Measurements from ENCODE around the gene STX5.
"Not testable (repeated sequence)": the region's sequence is repeated elsewhere in the genome, so short reads cannot be mapped to it uniquely, and the experiment has no call there.

STX5 gene

DNA sequence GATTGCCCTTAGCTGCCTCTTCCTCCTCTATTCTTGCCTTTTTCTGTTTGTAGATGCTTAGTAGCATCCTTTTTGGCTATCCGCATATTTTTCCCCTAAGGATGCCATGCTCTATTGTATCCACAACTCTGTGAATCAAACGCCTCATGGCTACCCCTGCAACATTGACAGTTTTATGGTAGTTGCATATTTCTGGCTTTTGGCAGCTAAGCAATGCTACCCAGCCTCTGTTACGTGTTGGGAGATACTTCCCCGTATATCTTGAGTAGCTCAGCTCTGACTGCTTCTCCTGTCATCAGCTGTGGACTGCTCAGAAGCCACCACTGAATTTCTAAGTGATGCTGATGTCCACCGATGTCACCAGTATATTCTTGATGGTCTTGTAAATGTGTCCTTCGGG, 33.8 kb upstream of the STX5 start:
- Histone ChIP-seq H3K4ac (ENCODE audit: low read length) (no peak overlapping the region), H3K27ac (replicated peaks; ENCODE audit: low read length) (no peak overlapping the region), H3K36me3 (replicated peaks in 1 of 2; ENCODE audit: control insufficient read depth in 2 of 2, insufficient read depth in 2 of 2, low read length in 2 of 2) (peaks cover 9 to 63% of the 10 kb centered on the region in 2 donors), H4K8ac (ENCODE audit: low read depth, low read length) (no peak overlapping the region), H2BK12ac (ENCODE audit: low read length) (no peak overlapping the region), H4K91ac (ENCODE audit: low read depth, low read length, poor library complexity) (no peak overlapping the region), H3K4me2 (ENCODE audit: insufficient read depth, low read length, poor library complexity, severe bottlenecking) (no peak overlapping the region), H3K9me3 (replicated peaks in 1 of 2; ENCODE audit: control insufficient read depth in 2 of 2, insufficient read depth in 1 of 2, low read depth in 1 of 2, low read length in 2 of 2) (no peaks in the 10 kb centered on the region), H3K23ac (ENCODE audit: low read depth, low read length, poor library complexity) (no peak overlapping the region), H2AFZ (ENCODE audit: low read length) (no peak overlapping the region), H3K4me3 (ENCODE audit: low read length in 2 of 2) (no peak overlapping the region), H3K14ac (ENCODE audit: low read length) (no peak overlapping the region), H3K27me3 (ENCODE audit: control insufficient read depth in 3 of 3, insufficient read depth in 3 of 3, low read depth in 1 of 3, low read length in 3 of 3) (no peaks in the 10 kb centered on the region), H2BK5ac (ENCODE audit: low read length) (no peak overlapping the region), H3K9ac (ENCODE audit: low read depth, low read length, poor library complexity) (no peak overlapping the region), H3K18ac (ENCODE audit: low read length) (no peak overlapping the region), H3K79me1 (ENCODE audit: low read depth, low read length) (peaks cover 10% of the 10 kb centered on the region), H2BK15ac (ENCODE audit: low read length) (no peak overlapping the region), H2AK5ac (ENCODE audit: low read depth, low read length) (no peak overlapping the region), H3K4me1 (ENCODE audit: control insufficient read depth in 2 of 2, insufficient read depth in 1 of 2, low read depth in 1 of 2, low read length in 2 of 2) (peaks cover 2 to 3% of the 10 kb centered on the region in 2 donors), H2BK120ac (ENCODE audit: low read depth, low read length) (no peak overlapping the region)
- no CpG with 5 or more reads among the region's 6 CpGs for WGBS, 2 donors (ENCODE audit: extremely low coverage in 2 of 2, insufficient read length in 2 of 2, insufficient replicate concordance in 1 of 2)
- no peak for DNase-seq (ENCODE audit: low spot score)

DNA sequence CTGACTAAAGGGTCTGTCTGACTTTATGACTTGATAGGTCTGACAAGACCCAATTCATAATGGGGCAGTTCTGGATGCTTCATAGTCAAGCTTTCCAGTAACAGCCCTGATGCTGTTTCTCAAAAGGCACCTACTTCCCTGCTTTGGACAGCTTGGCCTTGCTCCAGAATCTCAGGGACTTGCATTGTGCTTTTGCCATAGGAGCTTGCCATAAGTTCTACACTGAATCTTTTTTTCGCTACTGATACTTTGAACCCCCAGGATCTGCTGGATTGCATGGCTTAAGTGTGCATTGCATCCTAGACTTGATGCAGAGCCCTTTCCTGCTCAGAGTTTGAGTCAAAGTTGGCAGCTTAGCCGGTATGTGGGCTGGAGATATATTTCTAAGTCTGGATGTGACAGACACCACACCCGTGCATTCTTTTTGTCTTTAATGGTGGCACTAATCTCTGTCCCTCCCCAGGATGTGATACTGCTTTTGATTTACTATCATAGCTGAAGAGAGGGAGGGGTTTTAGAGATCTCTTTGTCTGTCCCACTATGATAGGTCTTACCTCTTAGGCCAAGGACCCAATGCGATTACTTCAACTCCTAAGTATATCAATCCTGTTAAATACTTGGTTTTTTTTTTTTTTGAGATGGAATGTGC, 32.0 kb upstream of the STX5 start:
- Histone ChIP-seq H2BK5ac (ENCODE audit: low read length) (no peak overlapping the region), H2BK12ac (ENCODE audit: low read length) (no peak overlapping the region), H2BK15ac (ENCODE audit: low read length) (no peak overlapping the region), H3K23ac (ENCODE audit: low read depth, low read length, poor library complexity) (no peak overlapping the region), H3K4ac (ENCODE audit: low read length) (no peak overlapping the region), H4K8ac (ENCODE audit: low read depth, low read length) (no peak overlapping the region), H2AK5ac (ENCODE audit: low read depth, low read length) (no peak overlapping the region), H3K4me2 (ENCODE audit: insufficient read depth, low read length, poor library complexity, severe bottlenecking) (no peak overlapping the region), H2AFZ (ENCODE audit: low read length) (no peak overlapping the region), H4K91ac (ENCODE audit: low read depth, low read length, poor library complexity) (no peak overlapping the region), H3K9me3 (replicated peaks in 1 of 2; ENCODE audit: control insufficient read depth in 2 of 2, insufficient read depth in 1 of 2, low read depth in 1 of 2, low read length in 2 of 2) (no peaks in the 10 kb centered on the region), H3K9ac (ENCODE audit: low read depth, low read length, poor library complexity) (no peak overlapping the region), H3K79me1 (ENCODE audit: low read depth, low read length) (peaks cover 10% of the 10 kb centered on the region), H3K18ac (ENCODE audit: low read length) (no peak overlapping the region), H3K36me3 (replicated peaks in 1 of 2; ENCODE audit: control insufficient read depth in 2 of 2, insufficient read depth in 2 of 2, low read length in 2 of 2) (peaks cover 9 to 60% of the 10 kb centered on the region in 2 donors), H2BK120ac (ENCODE audit: low read depth, low read length) (no peak overlapping the region), H3K14ac (ENCODE audit: low read length) (no peak overlapping the region), H3K4me1 (ENCODE audit: control insufficient read depth in 2 of 2, insufficient read depth in 1 of 2, low read depth in 1 of 2, low read length in 2 of 2) (peaks cover 2 to 3% of the 10 kb centered on the region in 2 donors), H3K27me3 (ENCODE audit: control insufficient read depth in 3 of 3, insufficient read depth in 3 of 3, low read depth in 1 of 3, low read length in 3 of 3) (no peaks in the 10 kb centered on the region), H3K27ac (replicated peaks; ENCODE audit: low read length) (no peak overlapping the region), H3K4me3 (ENCODE audit: low read length in 2 of 2) (no peak overlapping the region)
- DNase-seq (ENCODE audit: low spot score): no peak
- no CpG with 5 or more reads among the region's 4 CpGs for WGBS, 2 donors (ENCODE audit: extremely low coverage in 2 of 2, insufficient read length in 2 of 2, insufficient replicate concordance in 1 of 2)

DNA sequence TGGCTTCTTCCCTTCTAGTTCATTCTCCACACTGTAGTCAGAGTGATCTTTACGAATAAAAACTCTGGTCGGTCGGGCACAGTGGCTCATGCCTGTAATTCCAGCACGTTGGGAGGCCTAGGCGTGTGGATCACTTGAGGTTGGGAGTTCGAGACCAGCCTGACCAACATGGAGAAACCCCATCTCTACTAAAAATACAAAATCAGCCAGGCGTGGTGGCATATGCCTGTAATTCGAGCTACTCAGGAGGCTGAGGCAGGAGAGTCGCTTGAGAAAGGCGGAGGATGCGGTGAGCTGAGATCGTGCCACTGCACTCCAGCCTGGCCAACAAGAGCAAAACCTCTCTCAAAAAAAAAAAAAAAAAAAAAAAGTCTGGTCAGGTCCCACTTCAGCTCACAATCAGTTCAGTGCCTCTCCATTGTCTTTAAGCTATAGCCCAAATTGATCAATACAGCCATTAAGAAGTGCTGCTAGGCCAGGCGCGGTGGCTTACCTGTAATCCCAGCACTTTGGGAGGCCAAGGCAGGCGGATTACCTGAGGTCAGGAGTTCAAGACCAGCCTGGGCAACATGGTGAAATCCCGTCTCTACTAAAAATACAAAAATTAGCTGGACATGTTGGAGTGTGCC, 29.8 kb upstream of the STX5 start:
- not testable (repeated sequence) for H4K8ac ChIP-seq (ENCODE audit: low read depth, low read length); H3K79me1 ChIP-seq (ENCODE audit: low read depth, low read length); H3K9me3 ChIP-seq (replicated peaks in 1 of 2; ENCODE audit: control insufficient read depth in 2 of 2, insufficient read depth in 1 of 2, low read depth in 1 of 2, low read length in 2 of 2); H3K9ac ChIP-seq (ENCODE audit: low read depth, low read length, poor library complexity); DNase-seq (ENCODE audit: low spot score); H3K27ac ChIP-seq (replicated peaks; ENCODE audit: low read length); H3K27me3 ChIP-seq (ENCODE audit: control insufficient read depth in 3 of 3, insufficient read depth in 3 of 3, low read depth in 1 of 3, low read length in 3 of 3); H2AK5ac ChIP-seq (ENCODE audit: low read depth, low read length); H2BK15ac ChIP-seq (ENCODE audit: low read length); H2BK12ac ChIP-seq (ENCODE audit: low read length); H2AFZ ChIP-seq (ENCODE audit: low read length); H2BK5ac ChIP-seq (ENCODE audit: low read length); H4K91ac ChIP-seq (ENCODE audit: low read depth, low read length, poor library complexity); H3K4ac ChIP-seq (ENCODE audit: low read length); H3K4me3 ChIP-seq (ENCODE audit: low read length in 2 of 2); H3K23ac ChIP-seq (ENCODE audit: low read depth, low read length, poor library complexity); H3K4me2 ChIP-seq (ENCODE audit: insufficient read depth, low read length, poor library complexity, severe bottlenecking); H3K14ac ChIP-seq (ENCODE audit: low read length); H3K18ac ChIP-seq (ENCODE audit: low read length); H3K4me1 ChIP-seq (ENCODE audit: control insufficient read depth in 2 of 2, insufficient read depth in 1 of 2, low read depth in 1 of 2, low read length in 2 of 2); H2BK120ac ChIP-seq (ENCODE audit: low read depth, low read length)
- peaks cover 9 to 51% of the 10 kb centered on the region in 2 donors for H3K36me3 ChIP-seq (replicated peaks in 1 of 2; ENCODE audit: control insufficient read depth in 2 of 2, insufficient read depth in 2 of 2, low read length in 2 of 2)
- no CpG with 5 or more reads among the region's 16 CpGs for WGBS, 2 donors (ENCODE audit: extremely low coverage in 2 of 2, insufficient read length in 2 of 2, insufficient replicate concordance in 1 of 2)

DNA sequence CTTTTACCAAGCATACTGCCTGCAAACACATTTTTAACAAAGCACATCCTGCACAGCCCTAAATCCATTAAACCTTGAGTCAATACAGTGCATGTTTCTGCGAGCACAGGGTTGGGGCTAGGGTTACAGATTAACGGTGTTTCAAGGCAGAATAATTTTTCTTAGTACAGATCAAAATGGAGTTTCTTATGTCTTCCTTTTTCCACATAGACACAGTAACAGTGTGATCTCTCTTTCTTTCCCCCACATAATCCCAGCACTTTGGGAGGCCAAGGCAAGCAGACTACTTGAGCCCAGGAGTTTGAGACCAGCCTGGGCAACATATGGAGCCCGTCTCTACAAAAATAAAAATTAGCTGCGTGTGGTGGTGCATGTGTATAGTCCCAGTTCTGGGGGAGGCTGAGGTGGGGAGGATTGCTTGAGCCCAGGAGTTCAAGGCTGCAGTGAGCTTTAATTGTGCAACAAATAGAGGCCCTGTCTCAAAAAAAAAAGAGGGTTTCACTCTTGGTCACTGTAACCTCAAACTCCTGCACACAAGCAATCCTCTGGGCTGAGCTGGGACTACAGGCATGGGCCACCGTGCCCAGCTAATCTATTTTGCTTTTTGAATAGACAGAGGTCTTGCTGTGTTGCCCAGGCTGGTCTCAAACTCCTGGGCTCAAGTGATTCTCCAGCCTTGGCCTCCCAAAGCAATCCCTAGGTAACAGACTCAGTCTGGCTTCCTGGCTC, 29.1 kb upstream of the STX5 start:
- Histone ChIP-seq H3K4me3 (ENCODE audit: low read length in 2 of 2) (no peak overlapping the region), H3K9me3 (replicated peaks in 1 of 2; ENCODE audit: control insufficient read depth in 2 of 2, insufficient read depth in 1 of 2, low read depth in 1 of 2, low read length in 2 of 2) (no peaks in the 10 kb centered on the region), H3K9ac (ENCODE audit: low read depth, low read length, poor library complexity) (no peak overlapping the region), H3K18ac (ENCODE audit: low read length) (no peak overlapping the region), H3K14ac (ENCODE audit: low read length) (peak overlapping the region; percentile 38), H3K23ac (ENCODE audit: low read depth, low read length, poor library complexity) (no peak overlapping the region), H3K27me3 (ENCODE audit: control insufficient read depth in 3 of 3, insufficient read depth in 3 of 3, low read depth in 1 of 3, low read length in 3 of 3) (no peaks in the 10 kb centered on the region), H2BK120ac (ENCODE audit: low read depth, low read length) (no peak overlapping the region), H3K4me2 (ENCODE audit: insufficient read depth, low read length, poor library complexity, severe bottlenecking) (no peak overlapping the region), H2BK5ac (ENCODE audit: low read length) (no peak overlapping the region), H2BK12ac (ENCODE audit: low read length) (no peak overlapping the region), H2AK5ac (ENCODE audit: low read depth, low read length) (no peak overlapping the region), H3K27ac (replicated peaks; ENCODE audit: low read length) (no peak overlapping the region), H4K8ac (ENCODE audit: low read depth, low read length) (no peak overlapping the region), H3K4me1 (ENCODE audit: control insufficient read depth in 2 of 2, insufficient read depth in 1 of 2, low read depth in 1 of 2, low read length in 2 of 2) (peaks cover 5 to 9% of the 10 kb centered on the region in 2 donors), H2BK15ac (ENCODE audit: low read length) (no peak overlapping the region), H3K79me1 (ENCODE audit: low read depth, low read length) (peaks cover 10% of the 10 kb centered on the region), H3K36me3 (replicated peaks in 1 of 2; ENCODE audit: control insufficient read depth in 2 of 2, insufficient read depth in 2 of 2, low read length in 2 of 2) (peaks cover 9 to 46% of the 10 kb centered on the region in 2 donors), H4K91ac (ENCODE audit: low read depth, low read length, poor library complexity) (no peak overlapping the region), H2AFZ (ENCODE audit: low read length) (no peak overlapping the region), H3K4ac (ENCODE audit: low read length) (no peak overlapping the region)
- DNase-seq (ENCODE audit: low spot score): no peak
- no CpG with 5 or more reads among the region's 5 CpGs for WGBS, 2 donors (ENCODE audit: extremely low coverage in 2 of 2, insufficient read length in 2 of 2, insufficient replicate concordance in 1 of 2)
